WERI-Rb-1 (cell line): ENCODE data around the gene GATA5.

ENCODE experiments used
- DNase-seq: peaks from one replicate; pipeline ENCODE4 v3.0.0-alpha.2; 2020
- H3K27ac ChIP-seq: fragments of 250-450 bp; sonication (Bioruptor Pico); 2 replicates; pipeline ENCODE4 v1.5.1; 2020; ENCODE audit warnings: mild to moderate bottlenecking, moderate library complexity
- H3K27me3 ChIP-seq: fragments of 250-450 bp; sonication (Bioruptor Pico); 2 replicates; pipeline ENCODE4 v1.5.1; 2021; ENCODE audit warnings: mild to moderate bottlenecking, low read depth, moderate library complexity; ENCODE audit not compliant: insufficient read depth, severe bottlenecking
- H3K36me3 ChIP-seq: fragments of 250-450 bp; sonication (Bioruptor Pico); 2 replicates; pipeline ENCODE4 v1.5.1; 2020; ENCODE audit warnings: mild to moderate bottlenecking, moderate library complexity
- H3K4me3 ChIP-seq: 2 replicates; pipeline ENCODE4 v1.5.1; 2011; ENCODE audit warnings: low read depth, mild to moderate bottlenecking, control low read depth, low read length
- H3K9me3 ChIP-seq: fragments of 250-450 bp; sonication (Bioruptor Pico); 2 replicates; pipeline ENCODE4 v1.5.1; 2021; ENCODE audit warnings: mild to moderate bottlenecking, moderate library complexity; ENCODE audit not compliant: severe bottlenecking
- TF ChIP-seq, protein P1 (sequence below): IDR thresholded peaks from 2 replicates; pipeline ENCODE4 v1.5.1; 2011; ENCODE audit warnings: low read depth, mild to moderate bottlenecking, control low read depth, inconsistent platforms, low read length

GATA5 gene

DNA sequence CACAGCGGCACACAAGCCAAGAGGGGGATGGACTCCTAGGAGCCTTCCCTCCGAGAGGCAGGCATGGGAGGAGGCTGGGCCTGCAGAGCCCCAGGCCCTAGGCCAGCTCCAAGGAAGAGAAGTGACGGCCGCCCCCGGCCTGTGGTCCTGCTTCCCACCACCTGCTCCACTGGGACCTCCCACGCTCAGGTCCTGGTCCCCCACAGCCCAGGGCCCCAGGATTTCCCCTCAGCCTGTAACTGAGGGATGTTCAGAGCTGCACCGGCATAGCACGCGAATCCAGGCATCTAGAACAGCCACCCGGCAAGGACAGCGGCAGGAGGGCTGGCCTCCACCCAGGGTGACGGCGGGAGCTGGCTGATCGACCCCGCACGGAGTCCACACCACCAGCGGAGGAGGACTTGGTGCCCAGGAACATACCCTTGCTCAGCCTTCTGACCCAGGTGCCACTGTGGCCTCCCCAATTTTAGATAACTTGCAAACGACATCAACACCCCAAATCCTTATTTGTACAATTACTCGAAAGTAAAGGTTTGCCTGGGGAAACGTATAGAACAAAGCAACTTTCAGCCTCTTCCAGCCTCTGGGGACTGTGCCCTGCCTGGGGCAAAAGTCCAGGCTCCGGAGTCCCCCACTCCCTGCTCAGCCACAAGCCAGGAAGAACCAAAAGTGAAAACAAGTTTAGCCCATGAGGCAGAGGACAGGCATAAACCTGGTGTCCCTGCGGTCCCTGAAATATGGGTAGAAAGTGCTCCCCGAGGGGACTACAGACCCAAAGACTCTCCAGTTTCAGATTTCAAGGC is 3.5 kb downstream of the GATA5 start:
- no peaks in the 10 kb centered on the region for H3K27me3 ChIP-seq
- no peaks in the 10 kb centered on the region for H3K9me3 ChIP-seq
- TF ChIP-seq, protein P1, sequence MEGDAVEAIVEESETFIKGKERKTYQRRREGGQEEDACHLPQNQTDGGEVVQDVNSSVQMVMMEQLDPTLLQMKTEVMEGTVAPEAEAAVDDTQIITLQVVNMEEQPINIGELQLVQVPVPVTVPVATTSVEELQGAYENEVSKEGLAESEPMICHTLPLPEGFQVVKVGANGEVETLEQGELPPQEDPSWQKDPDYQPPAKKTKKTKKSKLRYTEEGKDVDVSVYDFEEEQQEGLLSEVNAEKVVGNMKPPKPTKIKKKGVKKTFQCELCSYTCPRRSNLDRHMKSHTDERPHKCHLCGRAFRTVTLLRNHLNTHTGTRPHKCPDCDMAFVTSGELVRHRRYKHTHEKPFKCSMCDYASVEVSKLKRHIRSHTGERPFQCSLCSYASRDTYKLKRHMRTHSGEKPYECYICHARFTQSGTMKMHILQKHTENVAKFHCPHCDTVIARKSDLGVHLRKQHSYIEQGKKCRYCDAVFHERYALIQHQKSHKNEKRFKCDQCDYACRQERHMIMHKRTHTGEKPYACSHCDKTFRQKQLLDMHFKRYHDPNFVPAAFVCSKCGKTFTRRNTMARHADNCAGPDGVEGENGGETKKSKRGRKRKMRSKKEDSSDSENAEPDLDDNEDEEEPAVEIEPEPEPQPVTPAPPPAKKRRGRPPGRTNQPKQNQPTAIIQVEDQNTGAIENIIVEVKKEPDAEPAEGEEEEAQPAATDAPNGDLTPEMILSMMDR: no peak

DNA sequence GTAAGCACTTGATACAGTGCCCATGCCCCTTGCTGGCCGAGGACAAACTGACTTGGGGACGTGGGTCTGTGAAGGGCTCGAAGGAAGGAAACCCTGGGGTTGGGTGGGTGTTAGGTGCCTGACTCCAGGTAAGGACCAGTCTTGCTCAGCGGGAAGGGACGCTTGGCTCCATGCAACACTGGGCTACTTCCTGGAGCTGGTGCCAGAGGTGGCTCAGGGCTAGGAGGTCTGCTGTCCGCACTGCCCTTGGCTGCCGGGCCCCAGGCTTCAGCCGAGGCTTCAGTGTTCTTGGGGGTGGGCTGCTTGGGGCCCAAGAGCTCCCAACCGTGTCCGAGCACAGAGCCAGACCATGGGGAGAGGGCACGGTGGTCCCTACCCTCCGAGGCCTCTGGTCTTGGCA is 5.3 kb downstream of the GATA5 start:
- no peak overlapping the region for H3K27ac ChIP-seq
- no peaks in the 10 kb centered on the region for H3K9me3 ChIP-seq
- no peaks in the 10 kb centered on the region for H3K27me3 ChIP-seq
- H3K36me3 ChIP-seq: no peaks in the 10 kb centered on the region
- no peak for DNase-seq
- no peak overlapping the region for H3K4me3 ChIP-seq
- TF ChIP-seq, protein P1: no peak

More for the DNA sequence above, 3.5 kb downstream of the GATA5 start:
- Histone ChIP-seq H3K4me3 (no peak overlapping the region), H3K27ac (no peak overlapping the region), H3K36me3 (no peaks in the 10 kb centered on the region)
- DNase-seq: no peak

DNA sequence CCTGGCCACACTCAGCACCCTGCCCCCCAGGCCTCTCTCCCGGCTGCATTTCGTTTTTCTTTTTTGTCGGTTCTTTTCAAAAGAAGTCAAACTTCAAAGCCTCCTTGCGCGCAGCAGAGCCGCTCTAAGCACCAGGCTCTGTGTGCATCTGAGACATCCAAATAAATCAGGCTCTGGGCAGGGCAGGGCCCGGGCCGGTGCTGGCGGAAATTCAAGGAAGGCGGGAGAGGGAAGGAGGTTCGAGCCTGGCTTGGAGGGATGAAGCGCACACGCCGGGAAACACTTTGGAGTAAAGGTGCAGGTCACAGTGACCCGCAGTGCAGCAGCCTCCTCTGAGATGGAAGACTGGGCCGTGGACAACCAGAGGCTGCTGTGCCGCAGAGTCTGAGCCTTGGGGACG is 5.8 kb downstream of the GATA5 start:
- no peaks in the 10 kb centered on the region for H3K27me3 ChIP-seq
- no peak for DNase-seq
- H3K4me3 ChIP-seq: no peak overlapping the region
- H3K36me3 ChIP-seq: no peaks in the 10 kb centered on the region
- TF ChIP-seq, protein P1: no peak
- no peak overlapping the region for H3K27ac ChIP-seq
- no peaks in the 10 kb centered on the region for H3K9me3 ChIP-seq

DNA sequence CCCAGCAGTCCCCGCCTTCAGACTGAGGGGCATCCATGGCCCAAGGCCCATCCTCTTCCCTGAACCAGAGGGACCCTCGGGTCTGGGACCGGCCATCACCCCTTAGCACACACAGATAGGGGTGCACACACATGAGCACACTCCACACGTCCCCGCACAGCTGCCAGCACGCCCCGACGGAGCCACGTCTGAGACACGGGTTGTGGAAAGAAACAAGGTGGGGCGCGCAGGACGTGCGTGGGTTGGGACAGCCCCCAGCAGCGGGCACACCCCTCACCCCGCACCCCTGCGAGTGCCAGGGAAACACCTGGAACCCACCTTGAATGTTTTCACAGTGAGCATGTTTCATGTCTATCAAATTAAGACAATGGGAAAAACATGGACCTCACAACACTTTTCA is 6.4 kb downstream of the GATA5 start:
- Histone ChIP-seq H3K9me3 (no peaks in the 10 kb centered on the region), H3K36me3 (no peaks in the 10 kb centered on the region), H3K4me3 (no peak overlapping the region), H3K27ac (no peak overlapping the region), H3K27me3 (no peaks in the 10 kb centered on the region)
- no peak for DNase-seq
- TF ChIP-seq, protein P1: no peak

DNA sequence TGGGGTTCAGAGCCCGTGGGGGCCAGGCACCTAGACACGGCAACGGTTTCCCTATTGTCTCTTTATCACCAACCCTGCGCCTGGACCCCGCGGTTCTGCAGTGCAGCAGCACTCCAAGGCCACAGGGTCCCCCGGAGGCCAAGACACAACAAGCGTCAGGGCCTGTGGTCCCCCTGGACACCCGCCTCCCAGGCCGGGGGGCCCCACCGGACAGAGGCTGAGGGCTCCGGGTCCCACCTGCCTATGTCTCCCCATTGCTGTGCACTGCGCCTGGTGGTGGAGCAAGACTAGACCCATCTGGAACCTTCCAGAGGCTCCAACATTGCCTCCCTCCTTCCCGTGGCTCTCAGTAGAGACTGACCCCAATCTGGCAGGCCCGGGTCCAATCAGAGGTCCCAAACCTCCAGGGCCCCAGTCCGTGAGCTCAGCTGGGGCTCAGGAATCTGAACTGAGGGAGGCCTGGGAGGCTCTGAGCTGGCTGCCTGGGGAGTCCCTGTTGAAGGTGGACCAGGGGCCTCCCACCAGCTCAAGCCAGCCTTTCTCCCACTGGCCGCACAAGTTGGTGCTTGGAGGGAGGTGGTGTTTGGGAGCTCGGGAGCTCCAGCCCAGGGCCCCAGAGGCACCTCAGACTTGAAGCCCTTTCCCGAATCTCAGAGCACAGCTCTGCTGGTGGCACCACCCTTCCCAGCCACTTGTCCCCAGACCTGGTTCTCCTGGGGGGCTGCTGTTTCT is 8.8 kb downstream of the GATA5 start:
- DNase-seq: no peak
- H3K27ac ChIP-seq: no peak overlapping the region
- no peaks in the 10 kb centered on the region for H3K27me3 ChIP-seq

More for the DNA sequence above, 8.8 kb downstream of the GATA5 start:
- TF ChIP-seq, protein P1: no peak
- H3K9me3 ChIP-seq: no peaks in the 10 kb centered on the region
- no peak overlapping the region for H3K4me3 ChIP-seq
- H3K36me3 ChIP-seq: no peaks in the 10 kb centered on the region
